Mononuclear cell (primary cell): ENCODE results near the gene LIMS1. TPM values are rescaled to one million over a fixed set of nuclear protein-coding genes. Genes with fewer than 3 reads are reported as not detected.

ENCODE experiments used
- H3K27me3 ChIP-seq: 2 replicates; pipeline ENCODE4 v1.6.0; 2011; ENCODE audit warnings: low read length, control low read depth; ENCODE audit not compliant: insufficient read depth
- H3K4me1 ChIP-seq: 2 replicates; pipeline ENCODE4 v1.5.1; 2011; ENCODE audit warnings: mild to moderate bottlenecking, low read length, control low read depth; ENCODE audit not compliant: insufficient read depth
- H3K4me3 ChIP-seq: 2 replicates; pipeline ENCODE4 v1.5.1; 2011; ENCODE audit warnings: mild to moderate bottlenecking, low read length, moderate library complexity
- H3K9me3 ChIP-seq: 2 replicates; pipeline ENCODE4 v1.5.1; 2011; ENCODE audit warnings: low read depth, mild to moderate bottlenecking, control low read depth, low read length
- total RNA-seq: library from RNA; depleted of rRNA; stranded (reverse); fragments of >200 nt; gene quantifications from one replicate; pipeline ENCODE4 v1.2.3, GENCODE V29; 2012

LIMS1 gene
- total RNA-seq, 1 donor = 92.7 TPM

DNA sequence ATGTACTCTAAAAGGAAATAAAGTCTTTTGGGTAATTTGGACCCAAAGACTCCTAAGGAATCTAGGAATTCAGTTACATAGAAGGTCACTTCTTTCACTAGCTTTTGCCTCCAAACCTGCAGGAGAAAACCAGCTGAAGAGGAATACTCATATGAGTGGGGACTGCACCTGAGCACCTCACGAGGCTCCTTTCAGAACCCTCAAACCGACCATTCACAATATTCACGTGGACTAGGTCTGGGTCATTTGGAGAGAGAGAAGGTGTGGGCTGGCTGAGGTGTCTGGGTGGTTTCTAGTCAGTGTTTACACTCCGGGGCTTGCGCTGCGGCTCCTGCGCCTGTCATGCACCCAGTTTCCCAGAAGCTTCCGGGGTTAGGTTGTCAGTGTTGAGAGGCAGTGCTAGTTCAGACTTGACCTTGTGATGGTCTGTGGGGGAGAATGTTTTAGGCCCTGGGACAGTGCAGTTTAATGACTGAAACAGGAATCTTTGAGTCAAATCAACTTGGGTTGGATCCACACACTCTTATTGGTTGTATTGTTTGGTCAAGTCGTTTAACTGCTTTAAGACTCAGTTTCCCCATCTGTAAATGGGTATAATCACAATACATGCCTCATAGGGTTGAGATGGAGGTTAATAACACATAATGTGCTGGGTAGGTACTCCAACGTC is 78.4 kb downstream of the LIMS1 start:
- Histone ChIP-seq H3K27me3 (no peaks in the 10 kb centered on the region), H3K9me3 (no peaks in the 10 kb centered on the region), H3K4me1 (peaks cover 75% of the 10 kb centered on the region), H3K4me3 (no peak overlapping the region)

DNA sequence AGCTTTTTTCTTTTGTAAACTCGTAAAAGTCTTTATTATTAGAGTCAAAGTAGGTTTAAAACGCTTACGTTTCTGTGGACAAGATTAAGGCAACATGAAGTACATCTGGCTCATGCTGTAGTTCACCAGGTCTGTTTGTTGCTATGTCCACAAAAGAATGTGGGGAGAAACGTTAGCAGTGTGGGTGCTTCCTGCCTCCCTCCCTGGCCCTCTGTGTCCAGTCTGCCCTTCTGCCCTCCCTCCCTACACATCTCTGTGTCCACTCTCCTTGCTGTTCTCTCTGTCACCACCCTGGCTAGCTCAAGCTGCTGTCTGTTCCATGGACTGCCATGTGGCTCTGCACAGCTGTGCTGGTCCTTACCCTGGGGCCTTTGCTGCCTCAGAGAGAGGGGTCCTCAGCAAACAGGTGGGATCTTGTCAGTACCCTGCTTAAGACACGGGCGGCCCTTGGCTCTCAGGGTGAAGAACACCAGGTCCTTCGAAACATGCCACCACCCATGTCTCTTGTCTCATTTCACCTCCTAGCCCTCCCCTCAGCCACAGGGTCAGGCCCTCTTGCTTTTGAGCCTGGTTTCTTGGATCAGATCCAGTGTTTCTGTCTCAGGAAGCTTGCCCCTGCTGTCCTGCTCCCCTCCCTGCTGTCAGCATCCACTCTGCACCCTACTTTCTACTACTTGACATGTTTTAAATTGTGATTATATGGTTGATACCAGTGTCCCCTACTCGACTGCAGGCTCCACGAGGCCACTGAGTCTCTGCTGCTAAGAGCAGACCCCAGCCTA is 79.2 kb downstream of the LIMS1 start:
- Histone ChIP-seq H3K27me3 (no peaks in the 10 kb centered on the region), H3K9me3 (no peaks in the 10 kb centered on the region), H3K4me3 (no peak overlapping the region), H3K4me1 (peaks cover 81% of the 10 kb centered on the region)

DNA sequence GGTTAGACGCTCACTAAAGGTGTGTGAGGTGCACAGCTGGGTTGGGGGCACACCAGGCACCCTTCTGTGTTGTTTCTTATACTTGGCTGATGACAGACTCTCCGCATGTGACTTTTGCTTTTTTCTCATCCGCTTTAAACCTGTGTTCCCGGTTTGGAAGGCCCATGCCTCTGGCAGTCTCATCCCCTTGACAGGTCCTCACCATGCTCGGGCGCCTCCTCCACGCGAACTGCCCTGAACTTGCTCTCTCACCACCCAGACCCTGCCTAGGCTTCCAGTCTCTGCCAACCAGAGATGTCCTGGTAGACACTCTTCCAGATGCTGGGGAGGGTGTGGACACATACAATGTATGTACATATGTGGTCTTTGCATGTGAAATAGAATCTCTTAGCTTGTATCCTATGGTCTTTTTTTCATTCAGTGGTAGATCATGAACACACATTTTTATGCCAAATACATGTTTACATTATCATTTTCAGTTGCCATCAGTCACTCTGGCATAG is 79.8 kb downstream of the LIMS1 start:
- H3K4me1 ChIP-seq = peaks cover 81% of the 10 kb centered on the region
- no peak overlapping the region for H3K4me3 ChIP-seq
- H3K9me3 ChIP-seq = no peaks in the 10 kb centered on the region
- no peaks in the 10 kb centered on the region for H3K27me3 ChIP-seq

DNA sequence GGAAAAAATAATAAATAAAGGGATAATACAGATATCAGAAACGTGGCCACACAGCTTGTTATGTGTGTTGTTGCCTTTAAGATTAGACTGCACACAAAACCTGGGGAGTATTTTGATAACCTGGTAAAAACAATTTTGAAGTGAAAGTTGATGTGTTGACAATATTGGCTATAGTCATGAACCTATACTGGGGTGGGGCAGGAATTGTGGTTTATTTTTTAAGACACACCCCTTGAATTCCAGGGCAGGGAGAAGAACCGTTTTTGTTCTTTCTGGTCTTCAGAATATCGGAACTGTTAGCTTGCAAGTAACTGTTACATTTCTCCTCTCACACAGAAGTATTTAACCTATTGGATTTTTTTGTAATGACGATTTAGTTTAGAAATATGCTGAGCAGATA is 80.4 kb downstream of the LIMS1 start:
- Histone ChIP-seq H3K4me1 (peaks cover 81% of the 10 kb centered on the region), H3K4me3 (no peak overlapping the region), H3K27me3 (no peaks in the 10 kb centered on the region), H3K9me3 (no peaks in the 10 kb centered on the region)

DNA sequence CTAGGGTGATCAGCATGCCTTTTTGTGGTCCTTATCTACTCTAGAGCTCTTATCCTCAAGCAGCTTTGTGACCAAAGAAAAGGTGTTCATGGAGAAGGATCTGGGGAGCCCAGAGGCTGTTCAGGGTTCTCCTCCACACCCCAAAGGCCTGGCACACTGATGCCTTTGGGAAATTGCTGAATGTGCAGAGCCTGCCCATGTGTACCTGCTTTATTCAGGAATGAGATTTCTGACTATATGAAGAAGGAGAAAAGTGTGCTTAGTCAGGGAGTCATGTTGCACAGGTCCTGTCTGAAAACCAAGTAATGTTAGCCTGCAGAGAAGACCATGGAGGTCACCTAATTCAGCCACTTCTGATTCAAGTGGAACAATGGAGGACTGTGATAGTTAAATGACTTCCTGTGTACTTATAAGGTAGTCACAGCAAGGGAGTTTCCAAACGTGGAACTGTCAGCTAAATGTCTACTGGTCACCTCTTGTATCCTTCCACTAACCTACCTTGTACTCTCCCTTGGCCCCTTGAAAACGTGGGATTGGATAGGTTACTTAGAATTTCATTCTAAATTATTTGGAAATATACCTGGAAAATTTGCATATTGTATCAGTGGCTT is 81.3 kb downstream of the LIMS1 start:
- H3K9me3 ChIP-seq = no peaks in the 10 kb centered on the region
- no peak overlapping the region for H3K4me3 ChIP-seq
- H3K4me1 ChIP-seq = peaks cover 81% of the 10 kb centered on the region
- no peaks in the 10 kb centered on the region for H3K27me3 ChIP-seq

DNA sequence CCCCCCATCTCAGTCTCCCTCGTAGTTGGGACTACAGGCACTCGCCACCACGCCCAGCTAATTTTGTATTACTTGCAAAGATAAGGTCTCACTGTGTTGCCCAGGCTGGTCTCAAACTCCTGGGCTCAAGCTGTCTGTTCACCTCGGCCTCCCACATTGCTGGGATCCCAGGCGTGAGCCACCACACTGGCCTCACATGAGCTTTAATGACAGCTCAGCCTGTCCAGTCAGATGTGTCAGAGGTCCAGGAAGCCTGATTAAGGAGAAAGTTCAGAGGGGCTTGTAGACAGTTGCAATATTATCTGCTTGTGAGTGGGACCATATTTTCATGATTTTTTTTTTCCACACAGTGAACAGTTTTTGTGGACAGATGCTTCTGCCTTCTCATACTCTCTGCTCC is 82.0 kb downstream of the LIMS1 start:
- Histone ChIP-seq H3K4me1 (peaks cover 81% of the 10 kb centered on the region), H3K4me3 (no peak overlapping the region), H3K9me3 (no peaks in the 10 kb centered on the region), H3K27me3 (no peaks in the 10 kb centered on the region)

DNA sequence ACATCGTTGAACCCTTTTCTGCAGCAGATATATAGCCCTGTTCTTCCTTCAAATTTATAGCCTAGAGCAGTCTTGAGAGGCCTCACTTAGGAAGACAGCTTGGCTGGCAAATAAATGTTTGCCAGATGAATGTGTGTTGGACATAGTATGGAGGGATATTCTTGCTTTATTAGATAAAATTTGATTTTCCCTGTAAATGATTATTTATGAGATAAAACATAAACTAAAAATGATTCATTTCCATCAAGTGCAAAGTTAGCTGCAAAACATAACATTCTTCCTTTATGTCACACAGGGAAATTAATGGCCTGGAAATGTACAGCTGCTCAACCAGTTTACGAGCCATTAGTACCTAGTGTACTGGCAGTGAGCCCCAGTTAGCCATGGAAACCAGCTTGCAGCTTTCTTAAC is 82.5 kb downstream of the LIMS1 start:
- Histone ChIP-seq H3K4me3 (no peak overlapping the region), H3K27me3 (no peaks in the 10 kb centered on the region), H3K4me1 (peaks cover 80% of the 10 kb centered on the region), H3K9me3 (no peaks in the 10 kb centered on the region)

DNA sequence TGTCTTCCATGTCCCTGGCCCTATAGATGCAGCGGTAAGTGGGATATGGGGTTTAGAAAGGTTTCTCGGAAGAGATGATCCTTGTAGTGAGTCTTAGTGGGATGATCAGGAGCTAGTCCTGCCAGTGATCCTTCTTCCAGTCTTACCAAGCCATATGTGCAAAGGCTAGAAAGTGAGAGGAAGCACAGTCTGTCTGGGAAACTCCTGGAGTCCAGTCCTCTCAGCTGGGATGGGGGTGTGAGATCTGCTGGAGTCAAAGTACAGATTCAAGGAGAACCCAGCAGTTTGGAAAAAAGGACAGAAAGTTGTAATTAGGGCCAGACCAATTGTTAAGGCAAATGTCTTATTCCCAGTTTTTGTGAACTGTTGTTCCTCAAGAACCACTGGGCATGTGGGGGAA is 83.3 kb downstream of the LIMS1 start:
- no peaks in the 10 kb centered on the region for H3K27me3 ChIP-seq
- peaks cover 75% of the 10 kb centered on the region for H3K4me1 ChIP-seq
- no peaks in the 10 kb centered on the region for H3K9me3 ChIP-seq
- no peak overlapping the region for H3K4me3 ChIP-seq

DNA sequence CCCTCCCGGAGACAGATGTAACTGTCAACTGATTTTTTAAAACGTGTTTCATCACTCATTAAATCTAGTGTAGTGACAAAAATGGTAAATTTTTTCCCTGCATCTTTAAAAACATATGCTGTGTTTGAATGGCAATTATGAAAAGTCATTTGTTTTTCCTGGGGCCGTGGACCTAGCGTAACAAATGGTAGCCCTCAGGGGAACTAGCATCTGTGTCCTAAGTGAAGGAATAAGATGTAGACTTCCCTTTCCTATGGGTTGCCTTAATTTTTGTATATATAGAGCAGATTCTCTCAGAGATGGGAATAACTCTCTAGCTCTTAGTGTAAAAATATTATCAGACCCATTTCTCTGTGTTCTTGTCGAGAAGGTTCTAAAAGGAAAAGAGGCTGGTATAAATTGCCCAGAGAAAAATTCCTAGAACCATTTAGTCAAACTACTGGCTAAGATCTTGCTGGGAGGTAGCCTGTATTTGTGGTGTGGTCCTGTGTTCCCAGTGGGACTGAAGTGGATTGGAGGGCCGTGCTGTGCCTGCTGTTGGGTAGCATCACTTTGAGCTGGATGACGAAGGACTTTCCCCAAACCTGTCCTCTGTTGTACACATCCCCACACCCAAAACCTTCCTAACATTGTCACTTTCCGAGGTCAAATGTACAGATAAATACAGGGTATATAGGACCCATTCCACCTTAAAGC is 85.8 kb downstream of the LIMS1 start:
- Histone ChIP-seq H3K27me3 (no peaks in the 10 kb centered on the region), H3K4me3 (no peak overlapping the region), H3K4me1 (peaks cover 60% of the 10 kb centered on the region), H3K9me3 (no peaks in the 10 kb centered on the region)

DNA sequence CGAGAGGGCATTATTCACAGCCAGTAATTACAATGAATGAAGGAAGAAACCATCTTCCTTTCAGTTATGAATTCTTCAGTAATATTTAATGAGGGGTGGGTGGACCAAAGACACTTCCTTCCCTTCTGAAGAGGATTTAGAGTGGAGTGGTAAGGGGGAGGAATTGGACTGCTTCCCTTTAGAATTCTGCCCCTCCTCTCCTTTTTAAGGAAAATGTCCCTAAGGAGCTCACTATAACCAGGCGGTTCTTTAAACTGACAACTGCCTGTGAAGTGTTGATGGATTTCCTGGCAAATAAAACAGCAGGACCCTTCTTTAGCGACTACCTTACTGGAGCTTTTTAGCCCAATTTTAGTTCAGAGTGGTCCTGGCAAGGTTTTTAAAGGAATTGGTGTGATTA is 86.4 kb downstream of the LIMS1 start:
- no peaks in the 10 kb centered on the region for H3K27me3 ChIP-seq
- no peaks in the 10 kb centered on the region for H3K9me3 ChIP-seq
- no peak overlapping the region for H3K4me3 ChIP-seq
- peaks cover 60% of the 10 kb centered on the region for H3K4me1 ChIP-seq

DNA sequence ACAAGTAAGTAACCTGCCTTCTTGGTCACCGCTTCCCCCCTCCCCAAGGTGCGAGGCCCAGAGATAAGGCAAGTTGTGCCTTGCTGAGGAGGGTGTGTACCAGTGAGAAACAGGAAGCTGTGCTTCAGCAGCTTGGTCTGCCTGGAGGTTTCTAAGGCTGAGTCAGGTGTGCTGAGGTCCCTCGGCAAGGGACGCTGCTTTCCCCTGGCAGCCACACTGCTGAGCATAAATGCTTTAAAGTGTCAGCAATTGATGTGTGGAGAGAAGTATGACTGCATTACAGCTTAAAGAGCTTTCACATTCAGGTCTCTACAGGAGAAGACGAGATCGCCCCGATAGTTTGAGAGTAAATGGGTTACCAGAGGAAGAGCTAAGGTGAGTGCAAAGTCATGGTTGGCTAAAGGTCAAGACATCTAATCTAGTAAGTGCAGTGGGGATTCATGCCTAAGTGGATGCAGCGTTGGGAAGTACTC is 86.9 kb downstream of the LIMS1 start:
- no peaks in the 10 kb centered on the region for H3K27me3 ChIP-seq
- no peaks in the 10 kb centered on the region for H3K9me3 ChIP-seq
- H3K4me3 ChIP-seq = peak overlapping the region; percentile 15
- H3K4me1 ChIP-seq = peaks cover 59% of the 10 kb centered on the region

DNA sequence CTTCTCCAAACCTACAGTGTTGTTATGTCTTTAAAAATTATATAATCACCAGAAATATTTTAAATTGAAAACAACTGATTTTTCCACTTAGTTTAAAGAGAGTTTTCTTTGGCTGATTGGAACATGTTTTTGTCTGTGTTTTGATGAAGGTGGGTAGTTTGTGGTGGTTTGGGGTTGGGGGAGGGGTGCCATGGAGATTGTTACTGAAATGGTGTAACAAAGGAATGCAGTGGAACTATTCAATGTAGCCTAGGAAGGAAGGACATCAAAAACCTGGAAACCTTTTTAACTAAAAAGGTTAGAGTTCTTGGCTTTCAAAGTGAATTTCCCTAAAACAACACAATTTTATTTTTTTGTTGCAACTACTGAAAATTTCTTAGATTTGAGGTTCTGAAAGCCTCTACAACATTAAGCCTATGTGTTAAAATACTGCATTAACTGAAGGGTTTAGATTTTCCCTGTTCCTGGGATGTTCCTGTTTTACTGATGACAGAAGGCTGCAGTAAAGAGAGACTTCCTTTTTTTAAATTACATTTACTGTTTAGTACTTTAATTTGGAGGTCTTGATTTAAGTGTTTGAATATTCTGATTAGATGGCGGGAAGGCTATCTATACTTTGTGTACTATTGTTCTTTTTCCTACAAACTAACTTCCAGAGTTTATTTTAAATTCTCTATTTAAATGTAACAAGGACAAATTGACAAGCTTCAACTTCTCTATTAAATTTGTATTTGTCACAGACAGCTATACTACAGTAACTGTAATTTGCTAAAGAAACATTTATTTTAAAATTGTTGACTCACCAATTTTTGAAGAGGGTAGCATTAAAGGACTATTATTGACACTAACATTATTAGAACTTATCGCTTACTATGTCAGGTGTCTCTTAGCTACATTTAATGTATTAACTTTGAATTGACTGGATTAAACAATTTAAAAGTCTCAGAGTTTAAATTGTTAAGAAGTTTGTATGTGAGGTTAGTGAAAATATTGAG is 87.7 kb downstream of the LIMS1 start:
- Histone ChIP-seq H3K9me3 (no peaks in the 10 kb centered on the region), H3K4me3 (no peak overlapping the region), H3K27me3 (no peaks in the 10 kb centered on the region), H3K4me1 (peaks cover 54% of the 10 kb centered on the region)

DNA sequence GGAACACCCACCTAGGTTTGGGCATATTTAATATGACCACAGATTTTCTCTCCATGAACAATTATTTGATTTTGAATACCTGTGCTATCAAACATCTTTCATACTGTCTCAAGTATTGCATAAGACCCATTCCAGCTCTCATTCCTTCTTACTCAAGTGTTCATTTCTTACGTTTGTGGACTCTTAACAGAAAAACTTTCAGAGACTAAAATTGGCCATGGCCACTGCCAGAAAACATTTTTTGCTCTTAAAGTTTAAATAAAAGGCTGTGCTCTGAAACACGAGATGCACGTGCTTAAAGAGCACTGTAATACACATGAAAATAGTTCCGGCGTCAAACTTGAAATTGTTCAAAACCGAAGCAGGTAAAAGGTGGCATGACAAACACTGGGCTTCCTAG is 89.3 kb downstream of the LIMS1 start:
- Histone ChIP-seq H3K9me3 (no peaks in the 10 kb centered on the region), H3K4me3 (peak overlapping the region; percentile 3), H3K27me3 (no peaks in the 10 kb centered on the region), H3K4me1 (peaks cover 42% of the 10 kb centered on the region)
